ENCODE results near the gene ARID4B. TPM values are rescaled to one million over a fixed set of nuclear protein-coding genes. Genes with fewer than 3 reads are reported as not detected.
"Not testable (repeated sequence)": the region's sequence is repeated elsewhere in the genome, so short reads cannot be mapped to it uniquely, and the experiment has no call there.

Gene ARID4B
- total RNA-seq, 1 donor from 2014 or later, result 68.8 TPM

- TF ChIP-seq, protein P1, sequence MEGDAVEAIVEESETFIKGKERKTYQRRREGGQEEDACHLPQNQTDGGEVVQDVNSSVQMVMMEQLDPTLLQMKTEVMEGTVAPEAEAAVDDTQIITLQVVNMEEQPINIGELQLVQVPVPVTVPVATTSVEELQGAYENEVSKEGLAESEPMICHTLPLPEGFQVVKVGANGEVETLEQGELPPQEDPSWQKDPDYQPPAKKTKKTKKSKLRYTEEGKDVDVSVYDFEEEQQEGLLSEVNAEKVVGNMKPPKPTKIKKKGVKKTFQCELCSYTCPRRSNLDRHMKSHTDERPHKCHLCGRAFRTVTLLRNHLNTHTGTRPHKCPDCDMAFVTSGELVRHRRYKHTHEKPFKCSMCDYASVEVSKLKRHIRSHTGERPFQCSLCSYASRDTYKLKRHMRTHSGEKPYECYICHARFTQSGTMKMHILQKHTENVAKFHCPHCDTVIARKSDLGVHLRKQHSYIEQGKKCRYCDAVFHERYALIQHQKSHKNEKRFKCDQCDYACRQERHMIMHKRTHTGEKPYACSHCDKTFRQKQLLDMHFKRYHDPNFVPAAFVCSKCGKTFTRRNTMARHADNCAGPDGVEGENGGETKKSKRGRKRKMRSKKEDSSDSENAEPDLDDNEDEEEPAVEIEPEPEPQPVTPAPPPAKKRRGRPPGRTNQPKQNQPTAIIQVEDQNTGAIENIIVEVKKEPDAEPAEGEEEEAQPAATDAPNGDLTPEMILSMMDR (IDR thresholded peaks at IDR 0.05; ENCODE audit: unreplicated experiment), result no peak
- Mint-ChIP-seq H3K9me3 (ENCODE audit: low read depth) (no peaks in the 10 kb centered on the region), H3K4me3 (ENCODE audit: low read depth) (no peak overlapping the region), H3K27ac (no peak overlapping the region), H3K27me3 (no peaks in the 10 kb centered on the region), H3K36me3 (ENCODE audit: insufficient read depth) (peaks cover 12% of the 10 kb centered on the region), H3K4me1 (ENCODE audit: low read depth) (peaks cover 14% of the 10 kb centered on the region)
- no peak for DNase-seq (ENCODE audit: low spot score, unreplicated experiment)
These were observed 12.2 kb downstream of the ARID4B start for GRCh38 chr1:235315735-235316134.

GRCh38 chr1:235315173-235315572, 12.8 kb downstream of the ARID4B start:
- Mint-ChIP-seq H3K27ac (peak overlapping the region; percentile 69), H3K36me3 (ENCODE audit: insufficient read depth) (peaks cover 10% of the 10 kb centered on the region), H3K4me1 (ENCODE audit: low read depth) (peaks cover 12% of the 10 kb centered on the region), H3K27me3 (no peaks in the 10 kb centered on the region), H3K4me3 (ENCODE audit: low read depth) (no peak overlapping the region), H3K9me3 (ENCODE audit: low read depth) (no peaks in the 10 kb centered on the region)
- TF ChIP-seq, protein P1 (IDR thresholded peaks at IDR 0.05; ENCODE audit: unreplicated experiment), result no peak
- no peak for DNase-seq (ENCODE audit: low spot score, unreplicated experiment)

DNA sequence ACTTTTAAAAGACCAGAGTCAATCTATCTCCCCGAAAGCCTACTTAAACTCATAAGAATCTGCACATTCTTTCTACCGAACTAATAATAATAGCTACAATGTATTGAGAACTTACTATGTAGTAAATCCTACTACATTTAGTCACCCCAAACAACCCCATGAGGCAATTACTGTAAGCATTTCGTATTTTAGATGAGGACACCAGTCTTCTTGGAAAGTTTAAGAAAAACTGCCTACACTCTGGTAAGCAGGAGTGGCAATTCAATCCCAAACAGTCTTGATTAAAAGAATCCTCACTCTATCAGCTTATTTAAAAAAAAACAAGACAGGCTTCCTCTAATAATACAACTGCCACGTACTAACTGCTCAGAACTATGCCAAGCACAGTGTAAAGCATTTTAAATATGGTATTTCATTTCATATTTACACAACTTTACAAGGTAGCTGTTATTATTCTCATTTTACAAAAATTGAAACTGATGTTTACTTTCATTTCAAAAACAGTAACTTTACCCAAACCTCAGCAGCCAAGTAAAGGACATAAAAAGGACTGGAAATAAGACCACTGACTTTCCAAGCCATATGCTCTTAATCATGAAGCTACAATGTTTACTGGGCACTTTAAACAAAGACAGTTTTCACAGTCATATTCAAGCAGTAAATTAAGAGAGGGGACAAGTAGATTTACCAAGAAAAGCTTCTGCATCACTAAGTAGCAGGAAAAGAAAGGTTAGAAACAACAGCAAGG, 13.9 kb downstream of the ARID4B start:
- peak overlapping the region; percentile 92 for H3K27ac Mint-ChIP-seq
- H3K4me3 Mint-ChIP-seq (ENCODE audit: low read depth), result no peak overlapping the region

DNA sequence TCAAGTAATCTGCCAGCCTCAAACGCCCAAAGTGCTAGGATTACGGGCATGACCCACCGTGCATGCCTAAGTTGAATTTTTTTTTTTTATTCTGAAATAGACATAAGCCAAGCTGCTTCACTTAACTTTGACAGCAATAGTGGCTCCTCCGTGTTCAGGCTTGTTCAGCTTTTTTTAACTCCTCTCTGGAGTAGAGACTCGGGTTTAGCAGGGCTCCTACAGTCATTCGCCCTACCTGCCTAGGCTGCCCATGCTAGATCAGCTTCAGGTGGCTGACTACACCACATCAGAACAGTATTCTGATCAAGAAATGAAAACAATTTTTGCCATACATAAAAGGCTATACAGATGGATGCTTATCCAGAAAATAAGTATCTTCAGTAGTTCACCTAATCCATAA, 14.7 kb downstream of the ARID4B start:
- H3K27me3 Mint-ChIP-seq, result no peaks in the 10 kb centered on the region
- H3K36me3 Mint-ChIP-seq (ENCODE audit: insufficient read depth), result peaks cover 7% of the 10 kb centered on the region
- TF ChIP-seq, protein P1 (IDR thresholded peaks at IDR 0.05; ENCODE audit: unreplicated experiment), result no peak
- H3K4me1 Mint-ChIP-seq (ENCODE audit: low read depth), result peaks cover 12% of the 10 kb centered on the region
- no peaks in the 10 kb centered on the region for H3K9me3 Mint-ChIP-seq (ENCODE audit: low read depth)
- peak overlapping the region; percentile 0 for H3K27ac Mint-ChIP-seq
- no peak overlapping the region for H3K4me3 Mint-ChIP-seq (ENCODE audit: low read depth)
- DNase-seq (ENCODE audit: low spot score, unreplicated experiment), result no peak

More for the DNA sequence above, 13.9 kb downstream of the ARID4B start:
- Mint-ChIP-seq H3K27me3 (no peaks in the 10 kb centered on the region), H3K9me3 (ENCODE audit: low read depth) (no peaks in the 10 kb centered on the region), H3K4me1 (ENCODE audit: low read depth) (peaks cover 12% of the 10 kb centered on the region), H3K36me3 (ENCODE audit: insufficient read depth) (peaks cover 12% of the 10 kb centered on the region)
- DNase-seq (ENCODE audit: low spot score, unreplicated experiment), result no peak
- TF ChIP-seq, protein P1 (IDR thresholded peaks at IDR 0.05; ENCODE audit: unreplicated experiment), result no peak

- Mint-ChIP-seq H3K4me1 (ENCODE audit: low read depth) (peaks cover 22% of the 10 kb centered on the region), H3K36me3 (ENCODE audit: insufficient read depth) (peaks cover 14% of the 10 kb centered on the region)
- not testable (repeated sequence) for DNase-seq (ENCODE audit: low spot score, unreplicated experiment); H3K4me3 Mint-ChIP-seq (ENCODE audit: low read depth); H3K27me3 Mint-ChIP-seq; H3K9me3 Mint-ChIP-seq (ENCODE audit: low read depth); H3K27ac Mint-ChIP-seq
These were observed 18.8 kb downstream of the ARID4B start for GRCh38 chr1:235309206-235309605.

Measured in progenitor cell of endocrine pancreas (in vitro differentiated cells).